ENCODE results near the gene INF2. TPM values are rescaled to one million over a fixed set of nuclear protein-coding genes. Genes with fewer than 3 reads are reported as not detected.
"Not testable (repeated sequence)": the region's sequence is repeated elsewhere in the genome, so short reads cannot be mapped to it uniquely, and the experiment has no call there.

INF2 gene
- total RNA-seq, 1 experiment from 2014 or later, result 113 TPM

DNA sequence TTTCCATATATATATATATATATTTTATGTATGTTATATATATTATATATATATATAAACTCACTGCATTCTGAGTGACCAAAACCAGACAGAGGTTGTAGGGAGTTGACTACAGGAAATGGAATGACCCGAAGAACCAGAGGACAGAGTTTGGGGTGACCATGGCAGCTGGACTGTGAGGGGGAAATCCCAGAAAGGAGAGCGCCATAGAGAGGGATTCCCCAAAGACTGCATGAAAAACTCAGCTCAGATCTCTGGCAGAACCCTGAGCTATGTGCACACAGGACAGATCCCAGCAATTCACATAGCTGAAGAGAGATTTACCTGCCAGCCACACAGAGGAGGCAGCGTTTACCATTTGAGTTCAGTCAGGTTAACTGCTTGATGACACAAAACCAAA, 19.7 kb upstream of the INF2 start:
- Histone ChIP-seq H3K79me2 (ENCODE audit: low read depth) (no peaks in the 10 kb centered on the region), H3K4me2 (no peak overlapping the region), H3K27ac (no peak overlapping the region), H4K20me1 (ENCODE audit: insufficient read depth) (no peaks in the 10 kb centered on the region), H2AFZ (no peak overlapping the region), H3F3A (ENCODE audit: insufficient read depth, low read depth) (no peaks in the 10 kb centered on the region; the same call in 1 of the 2 replicates), H3K4me1 (replicated peaks; ENCODE audit: insufficient read depth) (peaks cover 14% of the 10 kb centered on the region), H3K27me3 (ENCODE audit: insufficient read depth, low read depth) (no peaks in the 10 kb centered on the region), H3K36me3 (ENCODE audit: low read depth) (no peaks in the 10 kb centered on the region), H3K9me3 (ENCODE audit: insufficient read depth, low read depth) (no peaks in the 10 kb centered on the region), H3K9me2 (ENCODE audit: insufficient read depth) (no peaks in the 10 kb centered on the region), H3K4me3 (no peak overlapping the region)
- TF ChIP-seq EZH2 (IDR thresholded peaks at IDR 0.05; ENCODE audit: low read depth), result no peak
- TF ChIP-seq, protein P1, sequence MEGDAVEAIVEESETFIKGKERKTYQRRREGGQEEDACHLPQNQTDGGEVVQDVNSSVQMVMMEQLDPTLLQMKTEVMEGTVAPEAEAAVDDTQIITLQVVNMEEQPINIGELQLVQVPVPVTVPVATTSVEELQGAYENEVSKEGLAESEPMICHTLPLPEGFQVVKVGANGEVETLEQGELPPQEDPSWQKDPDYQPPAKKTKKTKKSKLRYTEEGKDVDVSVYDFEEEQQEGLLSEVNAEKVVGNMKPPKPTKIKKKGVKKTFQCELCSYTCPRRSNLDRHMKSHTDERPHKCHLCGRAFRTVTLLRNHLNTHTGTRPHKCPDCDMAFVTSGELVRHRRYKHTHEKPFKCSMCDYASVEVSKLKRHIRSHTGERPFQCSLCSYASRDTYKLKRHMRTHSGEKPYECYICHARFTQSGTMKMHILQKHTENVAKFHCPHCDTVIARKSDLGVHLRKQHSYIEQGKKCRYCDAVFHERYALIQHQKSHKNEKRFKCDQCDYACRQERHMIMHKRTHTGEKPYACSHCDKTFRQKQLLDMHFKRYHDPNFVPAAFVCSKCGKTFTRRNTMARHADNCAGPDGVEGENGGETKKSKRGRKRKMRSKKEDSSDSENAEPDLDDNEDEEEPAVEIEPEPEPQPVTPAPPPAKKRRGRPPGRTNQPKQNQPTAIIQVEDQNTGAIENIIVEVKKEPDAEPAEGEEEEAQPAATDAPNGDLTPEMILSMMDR (conservative IDR thresholded peaks at IDR 0.05), result no peak
- intact Hi-C loops (cut with micrococcal nuclease; ENCODE audit: unreplicated experiment), result loop anchor here (5.0 kb wide), 2 partner anchors 38 to 683 kb away; no protein-coding TSS in a partner anchor
- CTCF ChIA-PET, result no interaction called here
- no peak for DNase-seq
- BruUV-seq (replicated peaks), result no TSS peak
- POLR2A ChIA-PET (ENCODE audit: unreplicated experiment), result no interaction called here

DNA sequence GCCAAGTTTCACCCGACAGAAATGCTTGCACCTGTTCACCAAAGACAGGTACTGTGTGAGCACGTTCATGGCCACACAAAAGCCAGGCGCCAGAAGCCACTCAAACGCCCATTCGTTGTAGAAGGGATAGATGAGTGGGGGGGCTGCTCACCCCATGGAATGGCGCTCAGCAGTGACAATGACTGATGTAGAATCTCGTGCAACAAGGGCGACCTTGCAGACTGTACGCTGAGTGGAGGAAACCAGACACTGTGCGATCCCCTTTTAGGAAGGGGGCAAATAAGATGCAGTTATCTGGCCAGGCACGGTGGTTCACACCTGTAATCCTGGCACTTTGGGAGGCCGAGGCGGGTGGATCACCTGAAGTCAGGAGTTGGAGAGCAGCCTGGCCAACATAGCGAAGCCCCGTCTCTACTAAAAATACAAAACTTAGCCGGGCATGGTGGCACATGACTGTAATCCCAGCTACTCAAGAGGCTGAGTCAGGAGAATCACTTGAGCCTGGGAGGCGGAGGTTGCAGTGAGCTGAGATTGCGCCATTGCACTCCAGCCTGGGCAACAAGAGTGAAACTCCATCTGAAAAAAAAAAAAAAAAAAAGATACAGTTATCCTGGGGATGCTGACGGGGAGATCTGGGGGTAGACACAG, 18.0 kb upstream of the INF2 start:
- CTCF ChIA-PET; intact Hi-C loops (cut with micrococcal nuclease; ENCODE audit: unreplicated experiment); H3K4me1 ChIP-seq (replicated peaks; ENCODE audit: insufficient read depth); H2AFZ ChIP-seq; H3K36me3 ChIP-seq (ENCODE audit: low read depth); H3K27ac ChIP-seq; DNase-seq; H3F3A ChIP-seq (ENCODE audit: insufficient read depth, low read depth); H3K79me2 ChIP-seq (ENCODE audit: low read depth); POLR2A ChIA-PET (ENCODE audit: unreplicated experiment); H3K27me3 ChIP-seq (ENCODE audit: insufficient read depth, low read depth); H3K9me3 ChIP-seq (ENCODE audit: insufficient read depth, low read depth); H3K4me2 ChIP-seq; H3K4me3 ChIP-seq; BruUV-seq (replicated peaks); H4K20me1 ChIP-seq (ENCODE audit: insufficient read depth); H3K9me2 ChIP-seq (ENCODE audit: insufficient read depth): not testable (repeated sequence)

DNA sequence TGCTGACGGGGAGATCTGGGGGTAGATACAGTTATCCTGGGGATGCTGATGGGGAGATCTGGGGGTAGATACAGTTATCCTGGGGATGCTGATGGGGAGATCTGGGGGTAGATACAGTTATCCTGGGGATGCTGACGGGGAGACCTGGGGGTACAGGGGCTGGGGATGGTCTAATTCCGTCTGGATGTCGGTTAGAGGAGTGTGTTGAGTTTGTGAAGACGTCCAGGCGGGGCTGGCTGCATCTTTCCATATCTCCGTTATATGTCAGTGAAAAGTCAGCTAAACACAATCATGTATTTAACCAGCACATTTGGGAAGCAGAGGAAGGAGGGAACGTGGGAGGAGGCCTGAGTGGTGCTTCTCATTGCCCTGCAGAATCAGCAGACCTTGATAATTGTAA, 17.3 kb upstream of the INF2 start:
- H3K4me1 ChIP-seq (replicated peaks; ENCODE audit: insufficient read depth); CTCF ChIA-PET; H3K9me2 ChIP-seq (ENCODE audit: insufficient read depth); intact Hi-C loops (cut with micrococcal nuclease; ENCODE audit: unreplicated experiment); H3K9me3 ChIP-seq (ENCODE audit: insufficient read depth, low read depth); H3F3A ChIP-seq (ENCODE audit: insufficient read depth, low read depth); H4K20me1 ChIP-seq (ENCODE audit: insufficient read depth); DNase-seq; H3K36me3 ChIP-seq (ENCODE audit: low read depth); H3K79me2 ChIP-seq (ENCODE audit: low read depth); BruUV-seq (replicated peaks); H3K27me3 ChIP-seq (ENCODE audit: insufficient read depth, low read depth); POLR2A ChIA-PET (ENCODE audit: unreplicated experiment); H3K4me3 ChIP-seq; H3K27ac ChIP-seq; H3K4me2 ChIP-seq; H2AFZ ChIP-seq: not testable (repeated sequence)

DNA sequence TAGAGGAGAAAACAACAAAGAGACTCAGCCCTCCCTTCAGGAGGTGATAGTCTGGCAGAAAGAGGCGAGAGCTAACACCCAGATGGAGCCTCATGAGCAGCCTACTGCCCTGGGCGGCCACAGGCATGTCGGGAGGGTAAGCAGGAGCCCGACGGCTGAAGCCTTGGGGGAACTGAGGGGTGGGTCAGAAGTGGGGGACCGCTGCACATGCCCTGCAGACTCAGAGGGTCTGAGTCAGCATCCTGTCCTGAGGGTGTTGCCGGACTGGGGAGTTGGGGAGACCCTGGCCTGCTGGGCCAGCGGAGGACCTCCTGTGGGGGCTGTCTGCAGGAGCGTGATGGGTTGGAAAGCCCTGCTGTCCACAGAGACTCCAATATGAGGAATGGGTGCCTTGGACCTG, 15.9 kb upstream of the INF2 start:
- Histone ChIP-seq H3F3A (ENCODE audit: insufficient read depth, low read depth) (no peaks in the 10 kb centered on the region), H3K4me1 (replicated peaks; ENCODE audit: insufficient read depth) (peaks cover 11% of the 10 kb centered on the region), H3K27me3 (ENCODE audit: insufficient read depth, low read depth) (no peaks in the 10 kb centered on the region), H2AFZ (no peak overlapping the region), H3K36me3 (ENCODE audit: low read depth) (no peaks in the 10 kb centered on the region), H3K27ac (no peak overlapping the region), H3K79me2 (ENCODE audit: low read depth) (no peaks in the 10 kb centered on the region), H3K4me3 (no peak overlapping the region), H3K9me2 (ENCODE audit: insufficient read depth) (no peaks in the 10 kb centered on the region), H3K9me3 (ENCODE audit: insufficient read depth, low read depth) (no peaks in the 10 kb centered on the region), H3K4me2 (no peak overlapping the region), H4K20me1 (ENCODE audit: insufficient read depth) (no peaks in the 10 kb centered on the region)
- no TSS peak for BruUV-seq (replicated peaks)
- DNase-seq, result no peak
- intact Hi-C loops (cut with micrococcal nuclease; ENCODE audit: unreplicated experiment), result no loop called here
- CTCF ChIA-PET, result no interaction called here
- TF ChIP-seq, protein P1 (conservative IDR thresholded peaks at IDR 0.05), result no peak
- TF ChIP-seq EZH2 (IDR thresholded peaks at IDR 0.05; ENCODE audit: low read depth), result no peak
- POLR2A ChIA-PET (ENCODE audit: unreplicated experiment), result no interaction called here

All from PC-9 (cell line).